ENCODE data around the gene ARAP1. TPM values are rescaled to one million over a fixed set of nuclear protein-coding genes. Genes with fewer than 3 reads are reported as not detected.

ARAP1 gene
- total RNA-seq, 1 donor from 2014 or later, result 20.5 TPM

GRCh38 chr11:72706579-72706978, 45.6 kb downstream of the ARAP1 start:
- TF ChIP-seq, protein P1, sequence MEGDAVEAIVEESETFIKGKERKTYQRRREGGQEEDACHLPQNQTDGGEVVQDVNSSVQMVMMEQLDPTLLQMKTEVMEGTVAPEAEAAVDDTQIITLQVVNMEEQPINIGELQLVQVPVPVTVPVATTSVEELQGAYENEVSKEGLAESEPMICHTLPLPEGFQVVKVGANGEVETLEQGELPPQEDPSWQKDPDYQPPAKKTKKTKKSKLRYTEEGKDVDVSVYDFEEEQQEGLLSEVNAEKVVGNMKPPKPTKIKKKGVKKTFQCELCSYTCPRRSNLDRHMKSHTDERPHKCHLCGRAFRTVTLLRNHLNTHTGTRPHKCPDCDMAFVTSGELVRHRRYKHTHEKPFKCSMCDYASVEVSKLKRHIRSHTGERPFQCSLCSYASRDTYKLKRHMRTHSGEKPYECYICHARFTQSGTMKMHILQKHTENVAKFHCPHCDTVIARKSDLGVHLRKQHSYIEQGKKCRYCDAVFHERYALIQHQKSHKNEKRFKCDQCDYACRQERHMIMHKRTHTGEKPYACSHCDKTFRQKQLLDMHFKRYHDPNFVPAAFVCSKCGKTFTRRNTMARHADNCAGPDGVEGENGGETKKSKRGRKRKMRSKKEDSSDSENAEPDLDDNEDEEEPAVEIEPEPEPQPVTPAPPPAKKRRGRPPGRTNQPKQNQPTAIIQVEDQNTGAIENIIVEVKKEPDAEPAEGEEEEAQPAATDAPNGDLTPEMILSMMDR (IDR thresholded peaks at IDR 0.05; ENCODE audit: partially characterized antibody, unreplicated experiment), result no peak
- no peaks in the 10 kb centered on the region for H3K36me3 Mint-ChIP-seq (ENCODE audit: unreplicated experiment)
- peaks cover 14% of the 10 kb centered on the region for H3K27me3 Mint-ChIP-seq (ENCODE audit: unreplicated experiment)
- DNase-seq, result no peak
- peaks cover 14% of the 10 kb centered on the region for H3K4me1 Mint-ChIP-seq (ENCODE audit: low read depth, unreplicated experiment)
- no peak overlapping the region for H3K4me3 Mint-ChIP-seq (ENCODE audit: unreplicated experiment)
- peaks cover 2% of the 10 kb centered on the region for H3K9me3 Mint-ChIP-seq (ENCODE audit: unreplicated experiment)
- no peak overlapping the region for H3K27ac Mint-ChIP-seq (ENCODE audit: unreplicated experiment)

DNA sequence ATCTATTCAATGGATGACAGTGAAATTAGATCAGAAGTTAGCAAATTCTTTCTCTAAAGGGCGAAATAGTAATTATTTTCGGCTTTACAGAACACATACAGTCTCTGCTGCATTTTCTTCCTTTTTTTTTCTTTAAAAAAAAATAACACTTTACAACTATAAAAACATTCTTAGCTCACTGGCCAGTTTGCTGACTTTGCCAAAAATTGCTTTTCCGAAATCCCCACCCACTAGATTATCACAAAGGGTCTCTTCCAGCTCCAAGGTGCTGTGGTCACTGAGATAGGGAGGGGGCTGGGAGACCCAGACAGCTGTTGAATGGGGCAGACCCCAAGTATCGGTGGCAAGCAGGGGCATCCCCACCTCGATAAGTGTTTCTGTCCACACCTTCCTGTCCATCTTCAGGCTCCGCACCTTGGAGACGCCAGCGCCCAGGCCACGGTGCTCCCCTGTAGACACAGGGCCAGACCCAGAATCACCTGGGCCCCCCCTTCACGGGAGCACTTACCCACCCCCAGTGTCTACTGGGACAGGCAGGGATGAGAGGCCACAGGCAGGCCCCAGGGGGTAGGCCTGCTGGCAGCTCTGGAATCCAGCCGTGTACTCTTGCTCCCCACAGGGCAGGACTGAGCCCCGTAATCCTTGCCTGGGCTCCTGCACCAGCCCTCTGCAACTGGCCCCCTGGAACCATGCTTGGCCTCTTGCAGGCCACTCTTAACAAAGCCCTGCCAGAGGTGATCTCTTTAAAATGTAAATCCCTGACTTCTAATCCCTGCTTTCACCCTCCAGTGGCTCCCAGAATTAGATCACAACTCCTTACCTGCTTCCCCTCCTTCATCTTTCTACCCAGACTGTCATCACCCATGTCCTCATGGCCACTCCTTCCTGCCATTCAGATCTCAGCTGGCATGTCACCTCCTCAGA, 46.5 kb downstream of the ARAP1 start:
- Mint-ChIP-seq H3K27ac (ENCODE audit: unreplicated experiment) (no peak overlapping the region), H3K27me3 (ENCODE audit: unreplicated experiment) (peaks cover 16% of the 10 kb centered on the region), H3K9me3 (ENCODE audit: unreplicated experiment) (peaks cover 2% of the 10 kb centered on the region), H3K4me1 (ENCODE audit: low read depth, unreplicated experiment) (peaks cover 14% of the 10 kb centered on the region), H3K36me3 (ENCODE audit: unreplicated experiment) (no peaks in the 10 kb centered on the region), H3K4me3 (ENCODE audit: unreplicated experiment) (no peak overlapping the region)
- TF ChIP-seq, protein P1 (IDR thresholded peaks at IDR 0.05; ENCODE audit: partially characterized antibody, unreplicated experiment), result no peak
- DNase-seq, result no peak

DNA sequence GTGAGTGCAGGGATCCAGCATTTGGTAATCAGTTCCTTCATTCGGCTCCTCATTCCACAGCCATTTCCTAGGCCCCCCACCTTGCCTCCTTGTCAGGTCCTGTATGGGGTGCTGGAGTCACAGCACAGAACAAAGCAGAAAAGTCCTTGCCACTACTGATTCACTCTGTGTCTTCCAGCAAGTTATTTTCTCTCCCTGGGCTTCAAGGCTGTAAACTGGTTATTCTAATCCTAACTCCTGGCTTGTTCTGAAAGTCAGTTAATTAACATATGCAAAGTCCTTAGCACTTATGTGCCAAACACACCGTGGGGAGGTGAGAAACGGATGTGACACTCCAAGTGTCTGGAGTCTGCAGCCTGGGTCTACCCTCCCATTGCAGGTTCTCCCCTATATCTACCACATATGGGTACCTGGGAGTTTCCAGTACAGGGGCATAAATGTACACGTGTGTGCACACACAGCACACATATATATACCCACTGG, 47.4 kb downstream of the ARAP1 start:
- peaks cover 16% of the 10 kb centered on the region for H3K27me3 Mint-ChIP-seq (ENCODE audit: unreplicated experiment)
- H3K27ac Mint-ChIP-seq (ENCODE audit: unreplicated experiment), result no peak overlapping the region
- no peak for DNase-seq
- H3K4me3 Mint-ChIP-seq (ENCODE audit: unreplicated experiment), result no peak overlapping the region
- peaks cover 14% of the 10 kb centered on the region for H3K4me1 Mint-ChIP-seq (ENCODE audit: low read depth, unreplicated experiment)
- TF ChIP-seq, protein P1 (IDR thresholded peaks at IDR 0.05; ENCODE audit: partially characterized antibody, unreplicated experiment), result no peak
- H3K9me3 Mint-ChIP-seq (ENCODE audit: unreplicated experiment), result peaks cover 4% of the 10 kb centered on the region
- H3K36me3 Mint-ChIP-seq (ENCODE audit: unreplicated experiment), result no peaks in the 10 kb centered on the region

DNA sequence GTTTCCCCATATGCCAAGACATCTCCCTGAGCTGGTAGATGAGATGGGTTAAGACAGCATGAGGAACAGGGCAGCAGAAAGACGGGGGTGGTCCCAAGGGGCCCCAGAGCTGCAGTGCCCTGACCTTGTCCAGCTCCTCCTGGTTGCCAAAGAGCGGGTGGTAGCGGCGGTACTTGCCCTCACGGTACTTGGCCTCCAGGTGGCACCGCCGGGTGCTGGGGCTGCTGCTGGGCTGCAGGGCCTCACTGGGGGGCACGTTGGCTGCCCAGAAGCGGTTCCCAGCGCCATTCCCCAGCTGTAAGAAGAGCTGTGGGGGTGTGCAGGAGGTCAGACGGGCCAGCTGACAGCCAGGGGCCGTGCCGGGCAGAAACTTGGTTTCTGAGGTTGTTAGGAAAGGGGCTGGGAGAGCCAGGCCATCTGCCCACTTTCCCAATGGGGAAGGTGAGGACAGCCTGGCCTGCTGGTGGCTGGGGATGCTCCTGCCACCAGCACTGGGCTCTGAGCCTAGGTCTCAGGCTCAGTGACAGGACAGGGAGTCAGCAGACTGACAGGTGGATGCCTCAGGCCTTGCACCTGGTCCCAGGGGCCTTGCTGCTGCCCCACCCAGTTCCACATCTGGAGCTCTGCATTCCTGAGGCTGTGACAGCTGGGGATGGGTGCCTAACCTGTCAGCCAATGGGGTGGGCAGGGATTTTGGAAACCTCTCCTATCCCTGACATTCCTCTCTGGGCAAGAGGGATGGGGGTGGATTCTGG, 48.0 kb downstream of the ARAP1 start:
- H3K4me1 Mint-ChIP-seq (ENCODE audit: low read depth, unreplicated experiment), result peaks cover 14% of the 10 kb centered on the region
- H3K9me3 Mint-ChIP-seq (ENCODE audit: unreplicated experiment), result peaks cover 4% of the 10 kb centered on the region
- no peaks in the 10 kb centered on the region for H3K36me3 Mint-ChIP-seq (ENCODE audit: unreplicated experiment)
- no peak overlapping the region for H3K4me3 Mint-ChIP-seq (ENCODE audit: unreplicated experiment)
- TF ChIP-seq, protein P1 (IDR thresholded peaks at IDR 0.05; ENCODE audit: partially characterized antibody, unreplicated experiment), result no peak
- no peak for DNase-seq
- H3K27me3 Mint-ChIP-seq (ENCODE audit: unreplicated experiment), result peaks cover 19% of the 10 kb centered on the region
- no peak overlapping the region for H3K27ac Mint-ChIP-seq (ENCODE audit: unreplicated experiment)

Measured in glutamatergic neuron (in vitro differentiated cells).